ENCODE data around the gene DHDH. TPM values are rescaled to one million over a fixed set of nuclear protein-coding genes. Genes with fewer than 3 reads are reported as not detected.

Gene DHDH
- total RNA-seq, 3 donors from 2014 or later (not counting 1 experiment from before 2014, with no cell fraction given), result not detected

DNA sequence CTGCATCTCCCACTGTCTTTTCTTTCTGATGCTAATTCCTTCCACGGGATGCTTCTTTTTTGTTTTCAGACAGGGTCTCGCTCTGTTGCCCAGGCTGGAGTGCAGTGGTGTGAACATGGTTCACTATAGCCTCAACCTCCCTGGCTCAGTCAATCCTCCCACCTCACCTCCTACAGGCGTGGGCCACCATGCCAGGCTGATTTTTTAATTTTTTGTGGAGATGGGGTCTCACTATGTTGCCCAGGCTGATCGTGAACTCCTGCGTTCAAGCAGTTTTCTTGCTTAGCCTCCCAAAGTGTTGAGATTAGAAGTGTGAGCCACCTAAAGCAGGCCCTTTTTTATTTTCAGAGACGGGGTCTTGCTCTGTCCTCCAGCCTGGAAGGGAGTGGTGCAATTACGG lies 54.8 kb downstream of the DHDH start:
- no peak overlapping the region for H3K4me3 Mint-ChIP-seq
- H3K27me3 Mint-ChIP-seq (ENCODE audit: low read depth in 2 of 2), result no peaks in the 10 kb centered on the region
- Histone ChIP-seq H3K27ac (ENCODE audit: low read length) (no peak overlapping the region), H3K36me3 (ENCODE audit: control insufficient read depth, insufficient read depth, low read length) (peaks cover 10% of the 10 kb centered on the region), H3K9me3 (ENCODE audit: control insufficient read depth, insufficient read depth, low read length) (no peaks in the 10 kb centered on the region), H3K27me3 (ENCODE audit: control insufficient read depth, insufficient read depth, low read length) (no peaks in the 10 kb centered on the region), H3K4me3 (ENCODE audit: low read length) (no peak overlapping the region), H3K4me1 (ENCODE audit: control insufficient read depth, insufficient read depth, low read length) (peaks cover 17% of the 10 kb centered on the region)
- peaks cover 18 to 32% of the 10 kb centered on the region in 2 donors for H3K4me1 Mint-ChIP-seq
- ATAC-seq (no peak), DNase-seq (no peak)
- intact Hi-C loops (cut with micrococcal nuclease), result no loop called here
- over 99% methylated on average over 6 of the region's 7 CpGs for WGBS (ENCODE audit: insufficient coverage)
- peak overlapping the region in 1 of 2 donors; percentile 3 for H3K27ac Mint-ChIP-seq
- no peaks in the 10 kb centered on the region for H3K36me3 Mint-ChIP-seq
- H3K9me3 Mint-ChIP-seq, result no peaks in the 10 kb centered on the region
- TF ChIP-seq, protein P1, sequence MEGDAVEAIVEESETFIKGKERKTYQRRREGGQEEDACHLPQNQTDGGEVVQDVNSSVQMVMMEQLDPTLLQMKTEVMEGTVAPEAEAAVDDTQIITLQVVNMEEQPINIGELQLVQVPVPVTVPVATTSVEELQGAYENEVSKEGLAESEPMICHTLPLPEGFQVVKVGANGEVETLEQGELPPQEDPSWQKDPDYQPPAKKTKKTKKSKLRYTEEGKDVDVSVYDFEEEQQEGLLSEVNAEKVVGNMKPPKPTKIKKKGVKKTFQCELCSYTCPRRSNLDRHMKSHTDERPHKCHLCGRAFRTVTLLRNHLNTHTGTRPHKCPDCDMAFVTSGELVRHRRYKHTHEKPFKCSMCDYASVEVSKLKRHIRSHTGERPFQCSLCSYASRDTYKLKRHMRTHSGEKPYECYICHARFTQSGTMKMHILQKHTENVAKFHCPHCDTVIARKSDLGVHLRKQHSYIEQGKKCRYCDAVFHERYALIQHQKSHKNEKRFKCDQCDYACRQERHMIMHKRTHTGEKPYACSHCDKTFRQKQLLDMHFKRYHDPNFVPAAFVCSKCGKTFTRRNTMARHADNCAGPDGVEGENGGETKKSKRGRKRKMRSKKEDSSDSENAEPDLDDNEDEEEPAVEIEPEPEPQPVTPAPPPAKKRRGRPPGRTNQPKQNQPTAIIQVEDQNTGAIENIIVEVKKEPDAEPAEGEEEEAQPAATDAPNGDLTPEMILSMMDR (IDR thresholded peaks at IDR 0.05), result no peak

DNA sequence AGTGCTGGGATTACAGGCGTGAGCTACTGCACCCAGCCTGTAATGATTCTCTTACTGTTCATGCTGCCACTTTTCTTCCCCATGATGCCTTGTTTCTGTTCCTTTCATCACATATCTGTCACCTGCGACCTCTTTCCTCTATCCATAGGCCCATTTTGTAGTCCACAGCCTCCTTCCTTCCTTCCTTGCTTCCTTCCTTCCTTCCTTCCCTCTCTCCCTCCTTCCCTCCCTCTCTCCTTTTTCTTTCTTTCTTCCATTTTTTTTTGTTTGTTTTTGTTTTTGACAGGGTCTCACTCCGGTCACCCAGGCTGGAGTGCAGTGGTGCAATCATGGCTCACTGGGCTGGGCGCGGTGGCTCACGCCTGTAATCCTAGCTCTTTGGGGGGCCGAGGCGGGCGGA lies 55.4 kb downstream of the DHDH start:
- ATAC-seq (no peak), DNase-seq (no peak)
- no peaks in the 10 kb centered on the region for H3K9me3 Mint-ChIP-seq
- Histone ChIP-seq H3K27ac (ENCODE audit: low read length) (no peak overlapping the region), H3K4me3 (ENCODE audit: low read length) (no peak overlapping the region), H3K9me3 (ENCODE audit: control insufficient read depth, insufficient read depth, low read length) (no peaks in the 10 kb centered on the region), H3K4me1 (ENCODE audit: control insufficient read depth, insufficient read depth, low read length) (peaks cover 19% of the 10 kb centered on the region), H3K36me3 (ENCODE audit: control insufficient read depth, insufficient read depth, low read length) (peaks cover 10% of the 10 kb centered on the region), H3K27me3 (ENCODE audit: control insufficient read depth, insufficient read depth, low read length) (no peaks in the 10 kb centered on the region)
- 96% methylated on average over 9 of the region's 9 CpGs for WGBS (ENCODE audit: insufficient coverage)
- TF ChIP-seq, protein P1 (IDR thresholded peaks at IDR 0.05), result no peak
- H3K4me3 Mint-ChIP-seq, result no peak overlapping the region
- H3K4me1 Mint-ChIP-seq, result peaks cover 22 to 36% of the 10 kb centered on the region in 2 donors
- no peaks in the 10 kb centered on the region for H3K27me3 Mint-ChIP-seq (ENCODE audit: low read depth in 2 of 2)
- no peaks in the 10 kb centered on the region for H3K36me3 Mint-ChIP-seq
- intact Hi-C loops (cut with micrococcal nuclease), result no loop called here
- peak overlapping the region in 1 of 2 donors; percentile 16 for H3K27ac Mint-ChIP-seq

DNA sequence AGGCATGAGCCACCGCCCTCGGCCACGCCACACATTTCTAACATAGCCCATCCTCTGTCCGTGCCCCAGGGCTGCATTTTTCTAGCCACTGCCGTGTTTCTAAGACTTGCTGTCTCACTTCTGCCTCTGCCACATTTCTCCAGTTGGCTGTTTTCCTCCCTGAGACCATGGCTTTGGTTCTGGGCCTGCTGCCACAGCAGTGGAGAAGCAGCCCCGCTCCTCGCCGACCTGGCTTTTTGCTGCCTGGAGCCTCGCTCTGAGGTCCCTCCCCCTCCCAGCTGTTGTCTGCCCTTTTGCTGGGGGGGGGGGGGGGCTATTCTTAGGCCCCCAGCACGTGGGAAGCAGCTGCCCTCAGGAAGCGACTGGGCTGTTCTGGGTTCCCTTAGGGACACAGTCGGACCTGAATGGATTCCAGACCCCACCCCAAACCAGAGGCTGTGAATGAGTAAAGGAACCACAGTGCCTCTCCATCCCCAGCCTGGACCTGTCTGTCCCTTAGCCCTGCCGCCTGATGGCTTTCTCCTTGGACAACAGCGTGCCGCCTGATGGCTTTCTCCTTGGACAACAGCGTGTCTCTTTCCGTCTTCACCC lies 56.3 kb downstream of the DHDH start:
- Mint-ChIP-seq H3K9me3 (no peaks in the 10 kb centered on the region), H3K4me1 (peaks cover 28 to 44% of the 10 kb centered on the region in 2 donors), H3K4me3 (no peak overlapping the region), H3K27me3 (ENCODE audit: low read depth in 2 of 2) (no peaks in the 10 kb centered on the region), H3K36me3 (no peaks in the 10 kb centered on the region), H3K27ac (no peak overlapping the region)
- H3K9me3 ChIP-seq (ENCODE audit: control insufficient read depth, insufficient read depth, low read length), result no peaks in the 10 kb centered on the region
- H3K27me3 ChIP-seq (ENCODE audit: control insufficient read depth, insufficient read depth, low read length), result no peaks in the 10 kb centered on the region
- ATAC-seq (no peak), DNase-seq (no peak)
- peaks cover 10% of the 10 kb centered on the region for H3K36me3 ChIP-seq (ENCODE audit: control insufficient read depth, insufficient read depth, low read length)
- H3K4me1 ChIP-seq (ENCODE audit: control insufficient read depth, insufficient read depth, low read length), result peaks cover 28% of the 10 kb centered on the region
- TF ChIP-seq, protein P1 (IDR thresholded peaks at IDR 0.05), result no peak
- no peak overlapping the region for H3K4me3 ChIP-seq (ENCODE audit: low read length)
- no peak overlapping the region for H3K27ac ChIP-seq (ENCODE audit: low read length)
- 97% methylated on average over 13 of the region's 17 CpGs for WGBS (ENCODE audit: insufficient coverage)
- intact Hi-C loops (cut with micrococcal nuclease), result loop anchor here (10.0 kb wide), 2 partner anchors 155 to 355 kb away; partner anchors contain the start of gene DBP

DNA sequence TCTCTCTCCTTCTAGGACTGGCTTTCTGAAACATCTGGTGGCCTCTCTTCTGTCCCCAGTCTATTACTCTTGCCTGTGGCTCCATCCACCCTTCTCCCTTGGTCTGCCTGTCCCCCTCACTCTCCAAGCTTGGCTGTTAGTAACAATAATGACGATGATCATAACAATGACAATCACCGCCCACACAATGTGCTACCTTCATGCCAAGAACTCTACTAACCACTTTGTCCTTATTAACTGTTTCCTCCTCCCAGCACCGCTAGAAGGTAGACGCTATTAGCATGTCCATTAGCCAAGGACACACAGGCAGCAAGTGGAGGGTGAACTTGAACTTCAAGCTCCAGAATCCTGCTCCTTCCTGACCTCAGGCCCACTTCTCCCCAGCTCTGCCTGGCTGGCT lies 56.9 kb downstream of the DHDH start:
- Histone ChIP-seq H3K4me3 (ENCODE audit: low read length) (no peak overlapping the region), H3K27me3 (ENCODE audit: control insufficient read depth, insufficient read depth, low read length) (no peaks in the 10 kb centered on the region), H3K9me3 (ENCODE audit: control insufficient read depth, insufficient read depth, low read length) (no peaks in the 10 kb centered on the region), H3K4me1 (ENCODE audit: control insufficient read depth, insufficient read depth, low read length) (peaks cover 31% of the 10 kb centered on the region), H3K27ac (ENCODE audit: low read length) (no peak overlapping the region), H3K36me3 (ENCODE audit: control insufficient read depth, insufficient read depth, low read length) (peaks cover 7% of the 10 kb centered on the region)
- ATAC-seq (no peak), DNase-seq (no peak)
- peaks cover 28 to 50% of the 10 kb centered on the region in 2 donors for H3K4me1 Mint-ChIP-seq
- 98% methylated on average over 4 of the region's 4 CpGs for WGBS (ENCODE audit: insufficient coverage)
- no peaks in the 10 kb centered on the region for H3K27me3 Mint-ChIP-seq (ENCODE audit: low read depth in 2 of 2)
- H3K36me3 Mint-ChIP-seq, result no peaks in the 10 kb centered on the region
- H3K27ac Mint-ChIP-seq, result peak overlapping the region in 1 of 2 donors; percentile 42
- intact Hi-C loops (cut with micrococcal nuclease), result loop anchor here (10.0 kb wide), 2 partner anchors 154 to 356 kb away; partner anchors contain the start of gene DBP
- no peaks in the 10 kb centered on the region for H3K9me3 Mint-ChIP-seq
- H3K4me3 Mint-ChIP-seq, result no peak overlapping the region
- TF ChIP-seq, protein P1 (IDR thresholded peaks at IDR 0.05), result no peak
